Neural progenitor cell (in vitro differentiated cells): ENCODE data around the gene OR2V2. TPM values are rescaled to one million over a fixed set of nuclear protein-coding genes. Genes with fewer than 3 reads are reported as not detected.

Source experiments
- DNase-seq: peaks from one replicate; pipeline ENCODE4 v3.0.0-alpha.2; 2016; ENCODE audit warnings: low spot score
- H2AFZ ChIP-seq: fragments of 200-600 bp; sonication (generic); replicated peaks from 2 replicates; pipeline ENCODE4 v1.6.1; 2016; ENCODE audit warnings: antibody characterized with exemption
- H3F3A ChIP-seq: fragments of 200-600 bp; sonication (generic); 2 replicates; pipeline ENCODE4 v1.6.1; 2016; ENCODE audit warnings: antibody characterized with exemption, low read depth
- H3K27ac ChIP-seq: fragments of 200-600 bp; sonication (generic); 2 replicates; pipeline ENCODE4 v1.5.1; 2016; ENCODE audit warnings: mild to moderate bottlenecking
- H3K27me3 ChIP-seq: fragments of 200-600 bp; sonication (generic); 2 replicates; pipeline ENCODE4 v1.6.1; 2016; ENCODE audit warnings: mild to moderate bottlenecking, moderate library complexity
- H3K36me3 ChIP-seq: fragments of 200-600 bp; sonication (generic); 2 replicates; pipeline ENCODE4 v1.5.1; 2016
- H3K4me1 ChIP-seq: fragments of 200-600 bp; sonication (generic); 2 replicates; pipeline ENCODE4 v1.6.1; 2016; ENCODE audit warnings: mixed run types
- H3K4me2 ChIP-seq: fragments of 200-600 bp; sonication (generic); 2 replicates; pipeline ENCODE4 v1.6.1; 2016
- H3K4me3 ChIP-seq: fragments of 200-600 bp; sonication (generic); 2 replicates; pipeline ENCODE4 v1.5.1; 2016
- H3K79me2 ChIP-seq: fragments of 200-600 bp; sonication (generic); 2 replicates; pipeline ENCODE4 v1.6.1; 2016; ENCODE audit warnings: low read depth
- H3K9ac ChIP-seq: fragments of 200-600 bp; sonication (generic); 2 replicates; pipeline ENCODE4 v1.6.1; 2016
- H3K9me3 ChIP-seq: fragments of 200-600 bp; sonication (generic); 2 replicates; pipeline ENCODE4 v1.5.1; 2016; ENCODE audit warnings: low read depth
- H4K20me1 ChIP-seq: fragments of 200-600 bp; sonication (generic); 2 replicates; pipeline ENCODE4 v1.6.1; 2016; ENCODE audit warnings: low read depth
- H3K27ac Mint-ChIP-seq: 3 replicates; pipeline ENCODE4 v1.8.0; 2021; ENCODE audit warnings: mixed read lengths
- H3K27me3 Mint-ChIP-seq: 2 replicates; pipeline ENCODE4 v1.8.0; 2022; ENCODE audit warnings: low read depth, mild to moderate bottlenecking, inconsistent platforms, moderate library complexity, mixed read lengths; ENCODE audit not compliant: insufficient read depth
- H3K36me3 Mint-ChIP-seq: 3 replicates; pipeline ENCODE4 v1.8.0; 2021; ENCODE audit warnings: mixed read lengths
- H3K4me1 Mint-ChIP-seq: 3 replicates; pipeline ENCODE4 v1.8.0; 2021; ENCODE audit warnings: mixed read lengths
- H3K4me3 Mint-ChIP-seq: 3 replicates; pipeline ENCODE4 v1.8.0; 2021; ENCODE audit warnings: mild to moderate bottlenecking, moderate library complexity, mixed read lengths
- H3K9me3 Mint-ChIP-seq: 3 replicates; pipeline ENCODE4 v1.8.0; 2020; ENCODE audit warnings: mixed read lengths
- EZH2 ChIP-seq: fragments of 200-600 bp; sonication (generic); IDR thresholded peaks from 2 replicates; pipeline ENCODE4 v1.6.1; 2017; ENCODE audit warnings: antibody characterized with exemption, mild to moderate bottlenecking, moderate library complexity
- EZH2phosphoT487 ChIP-seq: fragments of 200-600 bp; sonication (generic); IDR thresholded peaks from 2 replicates; pipeline ENCODE4 v1.6.1; 2017; ENCODE audit warnings: antibody characterized with exemption
- total RNA-seq: library from RNA; depleted of rRNA; stranded (reverse); fragments of >200 nt; gene quantifications from 2 replicates; pipeline ENCODE4 v1.2.3, GENCODE V29; 2015; ENCODE audit warnings: low replicate concordance
- TF ChIP-seq, protein P1 (sequence below): fragments of 200-600 bp; sonication (generic); IDR thresholded peaks from 2 replicates; pipeline ENCODE4 v1.5.1; 2017; ENCODE audit warnings: antibody characterized with exemption, mild to moderate bottlenecking

Gene OR2V2
- total RNA-seq, 1 donor from 2014 or later = not detected

DNA sequence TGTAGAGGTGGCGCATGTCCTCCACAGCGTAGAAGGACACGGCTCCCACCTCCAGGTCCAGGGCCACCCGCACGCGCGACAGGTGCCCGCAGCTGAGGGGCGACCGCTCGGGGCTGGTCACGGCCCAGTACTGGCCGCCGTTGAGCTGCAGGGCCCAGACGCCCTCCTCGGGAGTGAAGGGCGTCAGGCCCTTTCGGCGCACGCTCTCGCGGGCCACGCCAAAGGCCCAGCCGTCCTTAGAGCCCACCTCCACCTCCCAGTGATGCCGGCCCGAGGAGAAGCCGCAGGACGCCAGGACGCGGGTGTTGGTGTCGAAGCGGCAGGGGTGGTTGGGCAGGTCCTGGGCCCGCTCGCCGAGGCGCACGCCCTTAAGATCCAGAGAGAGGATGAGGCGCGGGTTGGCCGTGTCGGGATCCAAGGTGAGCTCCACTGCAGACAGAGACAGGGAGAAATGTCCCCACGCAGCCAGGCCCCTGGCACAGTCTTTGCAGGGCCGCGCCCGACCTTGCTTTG lies 47.9 kb downstream of the OR2V2 start:
- no peak overlapping the region for H3K27ac ChIP-seq
- peaks cover 18% of the 10 kb centered on the region for H3K4me1 ChIP-seq
- Mint-ChIP-seq H3K4me1 (peaks cover 35% of the 10 kb centered on the region), H3K27me3 (peaks cover 42% of the 10 kb centered on the region), H3K9me3 (peaks cover 7% of the 10 kb centered on the region), H3K4me3 (no peak overlapping the region), H3K27ac (no peak overlapping the region), H3K36me3 (no peaks in the 10 kb centered on the region)
- peaks cover 7% of the 10 kb centered on the region for H3F3A ChIP-seq
- H2AFZ ChIP-seq = no peak overlapping the region
- no peak overlapping the region for H3K4me2 ChIP-seq
- H3K9ac ChIP-seq = no peak overlapping the region
- H3K4me3 ChIP-seq = no peak overlapping the region
- no peak for DNase-seq
- no peaks in the 10 kb centered on the region for H3K9me3 ChIP-seq
- TF ChIP-seq, protein P1, sequence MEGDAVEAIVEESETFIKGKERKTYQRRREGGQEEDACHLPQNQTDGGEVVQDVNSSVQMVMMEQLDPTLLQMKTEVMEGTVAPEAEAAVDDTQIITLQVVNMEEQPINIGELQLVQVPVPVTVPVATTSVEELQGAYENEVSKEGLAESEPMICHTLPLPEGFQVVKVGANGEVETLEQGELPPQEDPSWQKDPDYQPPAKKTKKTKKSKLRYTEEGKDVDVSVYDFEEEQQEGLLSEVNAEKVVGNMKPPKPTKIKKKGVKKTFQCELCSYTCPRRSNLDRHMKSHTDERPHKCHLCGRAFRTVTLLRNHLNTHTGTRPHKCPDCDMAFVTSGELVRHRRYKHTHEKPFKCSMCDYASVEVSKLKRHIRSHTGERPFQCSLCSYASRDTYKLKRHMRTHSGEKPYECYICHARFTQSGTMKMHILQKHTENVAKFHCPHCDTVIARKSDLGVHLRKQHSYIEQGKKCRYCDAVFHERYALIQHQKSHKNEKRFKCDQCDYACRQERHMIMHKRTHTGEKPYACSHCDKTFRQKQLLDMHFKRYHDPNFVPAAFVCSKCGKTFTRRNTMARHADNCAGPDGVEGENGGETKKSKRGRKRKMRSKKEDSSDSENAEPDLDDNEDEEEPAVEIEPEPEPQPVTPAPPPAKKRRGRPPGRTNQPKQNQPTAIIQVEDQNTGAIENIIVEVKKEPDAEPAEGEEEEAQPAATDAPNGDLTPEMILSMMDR = no peak
- TF ChIP-seq EZH2phosphoT487 (no peak), EZH2 (no peak)
- H3K27me3 ChIP-seq = peaks cover 61% of the 10 kb centered on the region
- H4K20me1 ChIP-seq = peaks cover 10% of the 10 kb centered on the region
- H3K36me3 ChIP-seq = no peaks in the 10 kb centered on the region
- H3K79me2 ChIP-seq = no peaks in the 10 kb centered on the region

DNA sequence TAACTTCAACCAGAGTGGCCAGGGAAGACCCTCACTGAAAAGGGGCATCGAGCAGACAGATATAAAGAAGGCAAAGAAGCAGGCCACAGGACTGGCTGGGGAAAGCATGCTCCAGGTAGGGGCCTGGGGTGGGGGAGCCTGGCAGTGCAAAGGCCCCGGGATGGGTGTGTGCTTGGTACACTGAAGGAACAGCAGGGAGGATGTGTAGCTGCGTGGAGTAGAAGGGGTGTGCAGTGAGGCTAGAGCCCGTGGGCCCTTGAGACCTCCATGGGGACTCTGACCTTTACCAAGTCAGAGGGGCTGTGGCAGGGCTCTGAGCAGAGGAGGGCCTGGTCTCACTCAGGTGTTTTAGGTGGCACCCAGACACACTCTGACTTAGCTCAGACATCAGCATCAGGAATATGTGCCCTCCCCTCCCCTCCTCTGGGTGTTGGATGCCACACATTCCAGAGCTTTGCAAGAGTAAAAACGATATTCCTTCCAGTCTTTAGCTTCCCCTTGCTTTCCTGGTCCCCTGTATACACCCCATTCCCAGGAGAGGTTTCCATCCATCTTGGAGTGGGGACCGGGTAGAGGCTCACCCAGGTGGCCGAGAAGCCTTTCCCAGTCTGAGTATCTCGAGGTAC lies 50.1 kb downstream of the OR2V2 start:
- Histone ChIP-seq H3K4me2 (no peak overlapping the region), H3K4me1 (peaks cover 18% of the 10 kb centered on the region), H4K20me1 (no peaks in the 10 kb centered on the region), H3K27ac (no peak overlapping the region), H3K79me2 (no peaks in the 10 kb centered on the region), H3K27me3 (peaks cover 68% of the 10 kb centered on the region), H2AFZ (no peak overlapping the region), H3K36me3 (no peaks in the 10 kb centered on the region), H3K4me3 (no peak overlapping the region), H3K9me3 (no peaks in the 10 kb centered on the region), H3F3A (peaks cover 7% of the 10 kb centered on the region), H3K9ac (no peak overlapping the region)
- DNase-seq = no peak
- no peaks in the 10 kb centered on the region for H3K9me3 Mint-ChIP-seq
- H3K27ac Mint-ChIP-seq = no peak overlapping the region
- H3K36me3 Mint-ChIP-seq = no peaks in the 10 kb centered on the region
- TF ChIP-seq, protein P1 = no peak
- no peak for TF ChIP-seq EZH2
- TF ChIP-seq EZH2phosphoT487 = no peak
- peaks cover 36% of the 10 kb centered on the region for H3K27me3 Mint-ChIP-seq
- peaks cover 29% of the 10 kb centered on the region for H3K4me1 Mint-ChIP-seq
- no peak overlapping the region for H3K4me3 Mint-ChIP-seq

DNA sequence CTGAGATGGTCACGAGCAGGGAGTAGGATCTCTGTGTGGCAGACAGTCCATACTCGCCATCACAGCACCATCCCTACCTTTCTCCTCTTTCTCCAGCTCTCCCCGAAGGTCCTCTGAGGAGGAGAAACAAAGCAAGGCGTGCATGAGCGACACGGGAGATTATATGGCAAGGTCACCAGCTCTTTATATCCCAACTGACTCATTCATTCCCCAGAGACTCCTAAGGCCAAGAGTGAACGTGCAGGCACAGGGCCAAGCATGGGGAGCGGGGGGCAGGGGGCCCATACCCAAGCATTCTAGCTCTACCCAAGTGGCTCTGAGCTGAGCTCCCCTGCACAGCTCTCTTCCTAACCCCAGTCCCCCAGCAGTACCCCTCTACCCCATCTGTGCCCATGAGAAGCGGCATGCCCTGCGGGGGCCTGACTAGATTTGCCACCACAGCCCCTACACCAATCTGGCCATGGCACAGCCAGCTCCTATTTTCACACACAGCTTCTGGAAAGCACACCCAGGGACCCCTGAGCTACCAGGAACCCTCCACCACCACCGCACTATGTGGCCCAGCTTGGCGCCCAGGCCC lies 50.8 kb downstream of the OR2V2 start:
- no peak overlapping the region for H3K4me3 Mint-ChIP-seq
- peak overlapping the region; percentile 45 for H3K4me2 ChIP-seq
- H3K4me1 ChIP-seq = peaks cover 18% of the 10 kb centered on the region
- no peak for DNase-seq
- TF ChIP-seq EZH2 (no peak), EZH2phosphoT487 (no peak)
- TF ChIP-seq, protein P1 = no peak
- no peaks in the 10 kb centered on the region for H3K9me3 Mint-ChIP-seq
- peaks cover 68% of the 10 kb centered on the region for H3K27me3 ChIP-seq
- peaks cover under 1% of the 10 kb centered on the region for H4K20me1 ChIP-seq
- peaks cover 25% of the 10 kb centered on the region for H3K4me1 Mint-ChIP-seq
- no peaks in the 10 kb centered on the region for H3K36me3 ChIP-seq
- peaks cover 12% of the 10 kb centered on the region for H3F3A ChIP-seq
- no peak overlapping the region for H3K27ac ChIP-seq
- no peak overlapping the region for H3K4me3 ChIP-seq
- no peaks in the 10 kb centered on the region for H3K9me3 ChIP-seq
- H3K36me3 Mint-ChIP-seq = no peaks in the 10 kb centered on the region
- H3K27me3 Mint-ChIP-seq = peaks cover 39% of the 10 kb centered on the region
- H3K9ac ChIP-seq = no peak overlapping the region
- no peaks in the 10 kb centered on the region for H3K79me2 ChIP-seq
- H3K27ac Mint-ChIP-seq = no peak overlapping the region
- no peak overlapping the region for H2AFZ ChIP-seq
